Purkinje cell (primary cell): Measurements from ENCODE around the gene PLEKHS1. TPM values are rescaled to one million over a fixed set of nuclear protein-coding genes. Genes with fewer than 3 reads are reported as not detected.

Experiments
- polyA plus RNA-seq: library from polyadenylated mRNA; unstranded; fragments of >200 nt; fragmentation: Nextera tagmentation; gene quantifications from 2 replicates; pipeline ENCODE4 v1.2.1, GENCODE V29; 2014

The PLEKHS1 gene
- not detected in 2 replicates for polyA plus RNA-seq

DNA sequence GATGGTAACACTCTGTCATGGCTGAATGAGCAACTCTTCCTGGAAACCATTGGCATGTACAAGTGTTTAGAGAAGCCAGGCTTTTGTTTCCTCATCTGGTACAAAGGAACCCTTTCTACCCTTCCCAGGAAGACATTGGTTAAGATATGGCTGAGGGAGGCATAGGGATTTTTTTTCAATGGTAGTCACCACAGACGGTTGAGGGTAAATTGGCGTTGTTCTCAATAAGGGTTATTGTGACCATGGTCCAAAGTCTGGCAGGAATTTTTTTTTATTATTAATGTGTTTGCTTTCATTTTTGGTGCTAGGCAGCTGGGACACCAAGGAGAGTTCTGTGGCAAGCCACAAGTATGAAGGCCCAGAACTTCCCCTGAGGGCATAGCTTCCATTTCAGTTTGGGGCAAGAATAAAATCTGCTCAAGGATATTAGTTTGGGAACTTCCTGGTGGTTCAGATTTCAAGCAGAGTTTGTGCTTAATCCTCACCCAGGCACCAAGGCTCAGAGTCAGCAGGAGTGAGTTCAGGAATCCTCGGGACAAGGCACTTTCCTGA, at the start of gene PLEKHS1:
PLEKHS1 (plus strand) TSS at position 502 of the 552 bp plus-strand sequence. CDS start 3,596 bp downstream, outside the sequence.

Other genes with a start within 250 kb of the PLEKHS1 start
- gene HABP2, start 198.6 kb upstream of the PLEKHS1 start, polyA plus RNA-seq: not detected in 2 replicates
- not detected in 2 replicates for gene NRAP, start 87.6 kb upstream of the PLEKHS1 start, polyA plus RNA-seq
- 0.10 and 1.7 TPM in 2 replicates for gene CASP7, start 71.8 kb upstream of the PLEKHS1 start, polyA plus RNA-seq
- gene DCLRE1A, start 102.4 kb downstream of the PLEKHS1 start, polyA plus RNA-seq: 3.6 and 7.2 TPM in 2 replicates
- 4.7 and 5.8 TPM in 2 replicates for gene NHLRC2, start 103.0 kb downstream of the PLEKHS1 start, polyA plus RNA-seq